ENCODE results near the gene TAF4.

- TF ChIP-seq CTCF (IDR thresholded peaks at IDR 0.05): no peak
- TF ChIP-seq POLR2A (IDR thresholded peaks at IDR 0.05): no peak
Measured at GRCh38 chr20:62052842-62053464, 12.7 kb downstream of the TAF4 start.
